PC-9 (cell line): Measurements from ENCODE around the gene COLEC11. TPM values are rescaled to one million over a fixed set of nuclear protein-coding genes. Genes with fewer than 3 reads are reported as not detected.
"Not testable (repeated sequence)": the region's sequence is repeated elsewhere in the genome, so short reads cannot be mapped to it uniquely, and the experiment has no call there.

Source experiments
- BruUV-seq: library from RNA; stranded (reverse); fragments of 400-500 nt; replicated peaks from 2 replicates; lab custom pipeline; 2021; lab: Mats Ljungman, UMichigan
- CTCF ChIA-PET: fragments of 300-600 bp; sonication (Branson Sonifier 250); formaldehyde crosslinking; loops from one replicate; lab custom pipeline; 2022; ENCODE audit warnings: antibody characterized with exemption; lab: Charles Lee
- POLR2A ChIA-PET: fragments of 300-600 bp; sonication (Branson Sonifier 250); formaldehyde crosslinking; loops from one replicate; lab custom pipeline; 2022; ENCODE audit warnings: antibody characterized with exemption; ENCODE audit not compliant: unreplicated experiment; lab: Charles Lee
- DNase-seq, 2 experiments: peaks; one replicate each; pipeline versions ENCODE4 v3.0.0 to v3.0.0-alpha.2; 2015 to 2022; ENCODE audit warnings: mixed read lengths in 1 of 2
- H2AFZ ChIP-seq: fragments of 200-600 bp; sonication (generic); 2 replicates; pipeline ENCODE4 v1.8.1; 2017; ENCODE audit warnings: antibody characterized with exemption
- H3F3A ChIP-seq: fragments of 200-600 bp; sonication (generic); 2 replicates; pipeline ENCODE4 v1.8.1; 2017; ENCODE audit warnings: antibody characterized with exemption, mild to moderate bottlenecking, low read depth; ENCODE audit not compliant: insufficient read depth
- H3K27ac ChIP-seq: fragments of 200-600 bp; sonication (generic); 2 replicates; pipeline ENCODE4 v1.6.1; 2016; ENCODE audit warnings: mixed run types
- H3K27me3 ChIP-seq: fragments of 200-600 bp; sonication (generic); 2 replicates; pipeline ENCODE4 v1.6.1; 2016; ENCODE audit warnings: low read depth, mixed run types; ENCODE audit not compliant: insufficient read depth
- H3K36me3 ChIP-seq: fragments of 200-600 bp; sonication (generic); 2 replicates; pipeline ENCODE4 v1.6.1; 2016; ENCODE audit warnings: low read depth, mixed run types
- H3K4me1 ChIP-seq: fragments of 200-600 bp; sonication (generic); replicated peaks from 2 replicates; pipeline ENCODE4 v1.6.1; 2016; ENCODE audit warnings: mixed run types; ENCODE audit not compliant: insufficient read depth
- H3K4me2 ChIP-seq: fragments of 200-600 bp; sonication (generic); 2 replicates; pipeline ENCODE4 v1.6.1; 2017; ENCODE audit warnings: mixed run types
- H3K4me3 ChIP-seq: fragments of 200-600 bp; sonication (generic); 2 replicates; pipeline ENCODE4 v1.6.1; 2016; ENCODE audit warnings: mixed run types
- H3K79me2 ChIP-seq: fragments of 200-600 bp; sonication (generic); 2 replicates; pipeline ENCODE4 v1.6.1; 2017; ENCODE audit warnings: low read depth, mixed run types
- H3K9me2 ChIP-seq: fragments of 200-600 bp; sonication (generic); 2 replicates; pipeline ENCODE4 v1.8.1; 2017; ENCODE audit warnings: mild to moderate bottlenecking; ENCODE audit not compliant: insufficient read depth
- H3K9me3 ChIP-seq: fragments of 200-600 bp; sonication (generic); 2 replicates; pipeline ENCODE4 v1.8.1; 2016; ENCODE audit warnings: low read depth; ENCODE audit not compliant: insufficient read depth
- H4K20me1 ChIP-seq: fragments of 200-600 bp; sonication (generic); 2 replicates; pipeline ENCODE4 v1.8.1; 2017; ENCODE audit not compliant: insufficient read depth
- EZH2 ChIP-seq: fragments of 200-600 bp; sonication (generic); IDR thresholded peaks from 2 replicates; pipeline ENCODE4 v1.8.0; 2017; ENCODE audit warnings: antibody characterized with exemption, low read depth
- intact Hi-C: fragments of 100-400 bp; cut with micrococcal nuclease; formaldehyde crosslinking; loops from one replicate; pipeline ENCODE4 v1.10.0; 2022; ENCODE audit not compliant: unreplicated experiment
- total RNA-seq: library from RNA; stranded (reverse); gene quantifications from 2 replicates; pipeline ENCODE4 v1.2.3, GENCODE V29; 2021
- TF ChIP-seq, protein P1 (sequence below): fragments of 200-600 bp; sonication (generic); conservative IDR thresholded peaks from 2 replicates; pipeline ENCODE4 v1.6.1; 2017; ENCODE audit warnings: mixed run types, antibody characterized with exemption, mild to moderate bottlenecking, moderate library complexity

COLEC11 gene
- total RNA-seq, 1 experiment from 2014 or later, result 2.4 TPM

DNA sequence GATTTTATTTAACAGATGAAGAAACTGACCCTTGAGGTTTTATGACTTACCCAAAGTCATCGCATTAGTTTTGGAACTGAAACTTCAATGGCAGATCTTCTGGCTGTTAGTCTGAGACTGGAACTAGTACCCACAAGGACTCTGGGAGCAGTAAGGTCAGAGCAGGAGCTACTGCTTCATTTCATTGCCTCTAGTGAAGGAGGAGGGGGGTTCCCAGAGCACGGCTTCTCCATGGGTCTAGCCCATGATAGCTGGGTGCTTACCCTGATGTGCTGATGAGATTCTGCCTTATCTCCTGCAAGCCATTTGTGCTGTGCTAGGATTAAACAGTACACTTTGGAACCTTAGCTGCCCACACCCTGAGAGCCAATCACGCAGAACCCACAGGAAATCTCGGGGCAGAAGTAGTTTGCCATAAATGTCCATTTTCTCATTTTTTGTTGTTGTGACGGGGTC, 31.4 kb upstream of the COLEC11 start:
- H3F3A ChIP-seq, result peaks cover 23% of the 10 kb centered on the region
- H3K9me2 ChIP-seq, result no peaks in the 10 kb centered on the region
- TF ChIP-seq EZH2, result no peak
- TF ChIP-seq, protein P1, sequence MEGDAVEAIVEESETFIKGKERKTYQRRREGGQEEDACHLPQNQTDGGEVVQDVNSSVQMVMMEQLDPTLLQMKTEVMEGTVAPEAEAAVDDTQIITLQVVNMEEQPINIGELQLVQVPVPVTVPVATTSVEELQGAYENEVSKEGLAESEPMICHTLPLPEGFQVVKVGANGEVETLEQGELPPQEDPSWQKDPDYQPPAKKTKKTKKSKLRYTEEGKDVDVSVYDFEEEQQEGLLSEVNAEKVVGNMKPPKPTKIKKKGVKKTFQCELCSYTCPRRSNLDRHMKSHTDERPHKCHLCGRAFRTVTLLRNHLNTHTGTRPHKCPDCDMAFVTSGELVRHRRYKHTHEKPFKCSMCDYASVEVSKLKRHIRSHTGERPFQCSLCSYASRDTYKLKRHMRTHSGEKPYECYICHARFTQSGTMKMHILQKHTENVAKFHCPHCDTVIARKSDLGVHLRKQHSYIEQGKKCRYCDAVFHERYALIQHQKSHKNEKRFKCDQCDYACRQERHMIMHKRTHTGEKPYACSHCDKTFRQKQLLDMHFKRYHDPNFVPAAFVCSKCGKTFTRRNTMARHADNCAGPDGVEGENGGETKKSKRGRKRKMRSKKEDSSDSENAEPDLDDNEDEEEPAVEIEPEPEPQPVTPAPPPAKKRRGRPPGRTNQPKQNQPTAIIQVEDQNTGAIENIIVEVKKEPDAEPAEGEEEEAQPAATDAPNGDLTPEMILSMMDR, result no peak
- no peaks in the 10 kb centered on the region for H3K9me3 ChIP-seq
- peaks cover 12% of the 10 kb centered on the region; the same call in 1 of the 2 replicates for H3K4me1 ChIP-seq
- no peak overlapping the region for H2AFZ ChIP-seq
- no peaks in the 10 kb centered on the region for H4K20me1 ChIP-seq
- peaks cover 11% of the 10 kb centered on the region; the same call in 1 of the 2 replicates for H3K79me2 ChIP-seq
- H3K36me3 ChIP-seq, result peaks cover 8% of the 10 kb centered on the region; the same call in 1 of the 2 replicates
- ChIA-PET CTCF (no interaction called here), POLR2A (interaction anchor here (0.6 kb wide), 1 partner anchor 11 kb away, joined by 3 read pairs; no protein-coding TSS in a partner anchor)
- intact Hi-C loops, result no loop called here
- no TSS peak for BruUV-seq
- no peak overlapping the region for H3K4me3 ChIP-seq
- no peak for DNase-seq
- no peak overlapping the region for H3K4me2 ChIP-seq
- no peaks in the 10 kb centered on the region for H3K27me3 ChIP-seq
- no peak overlapping the region for H3K27ac ChIP-seq

DNA sequence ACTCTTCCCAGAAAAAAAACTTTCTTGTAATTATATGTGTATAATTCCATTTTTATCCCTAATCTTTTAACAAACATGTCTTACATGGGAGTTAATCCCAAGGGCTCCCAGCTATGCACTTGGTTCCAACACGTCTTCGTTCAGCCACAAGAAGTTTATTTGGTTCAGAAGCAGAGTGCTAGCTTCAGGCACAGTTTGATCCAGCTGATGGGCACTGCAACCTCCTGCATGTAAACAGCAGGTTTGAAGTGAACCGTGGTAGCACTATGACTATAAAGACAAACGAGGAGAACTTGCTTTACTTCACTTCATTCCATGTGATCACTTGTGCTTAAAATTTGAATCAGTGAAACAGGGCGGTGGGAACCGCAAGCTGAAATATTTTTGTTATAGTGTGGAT, 29.8 kb upstream of the COLEC11 start:
- ChIA-PET CTCF (no interaction called here), POLR2A (no interaction called here)
- peaks cover 8% of the 10 kb centered on the region; the same call in 1 of the 2 replicates for H3K36me3 ChIP-seq
- H3K27me3 ChIP-seq, result no peaks in the 10 kb centered on the region
- H3K9me3 ChIP-seq, result no peaks in the 10 kb centered on the region
- H3K4me3 ChIP-seq, result no peak overlapping the region
- H4K20me1 ChIP-seq, result no peaks in the 10 kb centered on the region
- no TSS peak for BruUV-seq
- peaks cover 13% of the 10 kb centered on the region; the same call in 1 of the 2 replicates for H3F3A ChIP-seq
- H3K4me1 ChIP-seq, result no peaks in the 10 kb centered on the region
- H3K79me2 ChIP-seq, result peaks cover under 1% of the 10 kb centered on the region; the same call in 1 of the 2 replicates
- no peak for TF ChIP-seq EZH2
- TF ChIP-seq, protein P1, result no peak
- no peaks in the 10 kb centered on the region for H3K9me2 ChIP-seq
- intact Hi-C loops, result no loop called here
- H2AFZ ChIP-seq, result no peak overlapping the region
- DNase-seq, result no peak
- H3K27ac ChIP-seq, result no peak overlapping the region
- H3K4me2 ChIP-seq, result no peak overlapping the region

DNA sequence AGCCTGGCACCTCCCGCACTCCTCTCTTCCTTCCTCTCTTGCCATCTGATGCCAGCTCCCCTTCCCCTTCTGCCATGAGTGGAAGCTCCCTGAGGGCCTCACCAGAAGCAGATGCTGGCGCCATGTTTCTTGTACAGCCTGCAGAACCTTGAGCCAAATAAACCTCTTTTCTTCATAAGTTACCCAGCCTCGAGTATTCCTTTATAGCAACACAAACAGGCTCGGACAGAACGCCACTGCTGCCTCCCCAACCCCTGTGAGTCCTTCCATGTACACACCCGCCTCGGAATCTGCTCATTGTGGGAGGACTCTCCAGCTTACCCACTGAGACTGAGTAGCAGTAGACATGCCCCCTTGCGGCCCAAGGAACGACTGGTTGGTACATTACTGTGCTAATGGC, 28.1 kb upstream of the COLEC11 start:
- intact Hi-C loops, result no loop called here
- CTCF ChIA-PET, result no interaction called here
- Histone ChIP-seq H3F3A (0 out of 2 replicates have a peak, but pooled peaks cover 5% of the 10 kb centered on the region), H3K4me2 (no peak overlapping the region), H2AFZ (no peak overlapping the region), H3K36me3 (no peaks in the 10 kb centered on the region), H3K9me2 (no peaks in the 10 kb centered on the region), H3K27ac (no peak overlapping the region), H3K79me2 (no peaks in the 10 kb centered on the region), H4K20me1 (no peaks in the 10 kb centered on the region), H3K4me3 (no peak overlapping the region), H3K4me1 (no peaks in the 10 kb centered on the region), H3K27me3 (no peaks in the 10 kb centered on the region), H3K9me3 (no peaks in the 10 kb centered on the region)
- POLR2A ChIA-PET, result no interaction called here
- no TSS peak for BruUV-seq
- TF ChIP-seq, protein P1, result no peak
- no peak for TF ChIP-seq EZH2
- no peak for DNase-seq

DNA sequence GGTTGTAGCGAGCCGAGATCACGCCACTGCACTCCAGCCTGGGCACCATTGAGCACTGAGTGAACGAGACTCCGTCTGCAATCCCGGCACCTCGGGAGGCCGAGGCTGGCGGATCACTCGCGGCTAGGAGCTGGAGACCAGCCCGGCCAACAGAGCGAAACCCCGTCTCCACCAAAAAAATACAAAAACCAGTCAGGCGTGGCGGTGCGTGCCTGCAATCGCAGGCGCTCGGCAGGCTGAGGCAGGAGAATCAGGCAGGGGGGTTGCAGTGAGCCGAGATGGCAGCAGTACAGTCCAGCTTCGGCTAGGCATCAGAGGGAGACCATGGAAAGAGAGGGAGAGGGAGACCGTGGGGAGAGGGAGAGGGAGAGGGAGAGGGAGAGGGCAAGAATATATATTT, 25.3 kb upstream of the COLEC11 start:
- H3K79me2 ChIP-seq, DNase-seq, H2AFZ ChIP-seq, H3K36me3 ChIP-seq, CTCF ChIA-PET, H3F3A ChIP-seq, H3K4me3 ChIP-seq, BruUV-seq, H3K27me3 ChIP-seq, H3K27ac ChIP-seq, H3K9me3 ChIP-seq, POLR2A ChIA-PET, intact Hi-C loops, H4K20me1 ChIP-seq, H3K4me1 ChIP-seq, H3K9me2 ChIP-seq, H3K4me2 ChIP-seq: not testable (repeated sequence)
